Cerebellar nuclear complex (tissue), 1 donor: Measurements from ENCODE around the gene C10orf95.

Experiments used
- DNase-seq, 2 experiments: peaks; one replicate each; lab custom pipeline; 2025; lab: John Stamatoyannopoulos, UW

C10orf95 gene

DNA sequence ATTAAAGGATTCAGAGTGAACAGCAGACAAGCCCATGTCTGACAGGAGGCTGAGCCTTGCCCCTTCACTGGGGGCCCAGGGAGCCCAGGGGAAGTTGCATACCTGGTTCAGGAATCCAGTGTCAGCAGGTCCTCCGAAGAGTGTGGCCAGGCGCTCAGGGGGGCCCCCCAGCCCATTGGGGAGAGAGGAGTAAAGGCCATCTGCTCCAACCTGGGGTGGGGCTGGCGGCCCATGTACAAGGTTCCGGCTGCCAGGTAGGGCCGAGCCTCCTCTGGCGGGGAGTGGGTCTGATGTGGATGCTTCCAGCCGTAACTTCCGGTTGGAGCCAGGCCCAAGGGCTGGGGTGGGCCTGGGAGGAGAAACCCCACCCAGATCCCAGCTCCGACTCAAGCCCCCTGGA lies 35.1 kb downstream of the C10orf95 start:
- no peak for DNase-seq

GRCh38 chr10:102414749-102415148 lies 36.6 kb downstream of the C10orf95 start:
- no peak for DNase-seq

- no peak for DNase-seq
These were observed 37.4 kb downstream of the C10orf95 start for GRCh38 chr10:102413806-102414561.

GRCh38 chr10:102413053-102413705 lies 38.2 kb downstream of the C10orf95 start:
- DNase-seq: no peak

- DNase-seq: no peak
These were observed 39.0 kb downstream of the C10orf95 start for GRCh38 chr10:102412293-102412692.

GRCh38 chr10:102411341-102412255 lies 39.7 kb downstream of the C10orf95 start:
- DNase-seq: no peak

- no peak for DNase-seq
These were observed 40.8 kb downstream of the C10orf95 start for GRCh38 chr10:102410429-102411073.

DNA sequence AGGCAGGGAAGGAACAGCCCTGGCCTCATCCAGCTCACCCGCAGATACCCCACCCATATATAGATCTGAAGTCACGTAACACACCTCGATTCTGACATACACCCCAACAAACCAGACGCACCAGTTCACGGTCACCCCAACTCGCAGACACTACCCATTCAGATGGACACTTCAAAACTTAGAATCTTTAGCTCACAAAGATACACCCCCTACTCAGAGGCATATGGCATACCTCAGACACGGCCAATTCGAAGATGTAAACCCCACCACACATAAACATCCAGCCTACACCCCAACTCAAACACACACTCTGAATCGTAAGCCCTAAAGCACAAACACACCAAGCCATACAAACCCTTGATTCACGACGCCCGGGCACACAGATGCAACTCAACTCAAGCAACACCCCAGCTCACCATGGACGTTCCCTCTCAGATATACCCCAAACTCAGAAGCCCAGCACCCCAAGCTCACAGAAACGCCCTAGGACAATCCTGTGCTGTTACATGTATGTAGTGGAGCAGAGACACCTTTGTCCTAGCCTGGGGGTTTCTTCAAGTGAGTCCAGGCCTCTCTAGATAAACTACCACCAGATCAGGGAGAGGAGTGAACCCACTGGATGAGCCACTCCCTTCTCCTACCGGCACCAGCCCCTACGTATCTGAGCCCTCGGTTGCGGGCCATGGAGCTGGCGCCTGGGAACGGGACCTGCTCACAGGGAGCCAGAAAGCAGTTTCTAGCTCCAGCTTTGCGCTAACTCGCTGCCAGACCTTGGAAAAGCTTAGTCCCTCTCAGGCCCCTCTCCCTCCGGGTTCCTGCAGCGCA lies 41.5 kb downstream of the C10orf95 start:
- no peak for DNase-seq

DNA sequence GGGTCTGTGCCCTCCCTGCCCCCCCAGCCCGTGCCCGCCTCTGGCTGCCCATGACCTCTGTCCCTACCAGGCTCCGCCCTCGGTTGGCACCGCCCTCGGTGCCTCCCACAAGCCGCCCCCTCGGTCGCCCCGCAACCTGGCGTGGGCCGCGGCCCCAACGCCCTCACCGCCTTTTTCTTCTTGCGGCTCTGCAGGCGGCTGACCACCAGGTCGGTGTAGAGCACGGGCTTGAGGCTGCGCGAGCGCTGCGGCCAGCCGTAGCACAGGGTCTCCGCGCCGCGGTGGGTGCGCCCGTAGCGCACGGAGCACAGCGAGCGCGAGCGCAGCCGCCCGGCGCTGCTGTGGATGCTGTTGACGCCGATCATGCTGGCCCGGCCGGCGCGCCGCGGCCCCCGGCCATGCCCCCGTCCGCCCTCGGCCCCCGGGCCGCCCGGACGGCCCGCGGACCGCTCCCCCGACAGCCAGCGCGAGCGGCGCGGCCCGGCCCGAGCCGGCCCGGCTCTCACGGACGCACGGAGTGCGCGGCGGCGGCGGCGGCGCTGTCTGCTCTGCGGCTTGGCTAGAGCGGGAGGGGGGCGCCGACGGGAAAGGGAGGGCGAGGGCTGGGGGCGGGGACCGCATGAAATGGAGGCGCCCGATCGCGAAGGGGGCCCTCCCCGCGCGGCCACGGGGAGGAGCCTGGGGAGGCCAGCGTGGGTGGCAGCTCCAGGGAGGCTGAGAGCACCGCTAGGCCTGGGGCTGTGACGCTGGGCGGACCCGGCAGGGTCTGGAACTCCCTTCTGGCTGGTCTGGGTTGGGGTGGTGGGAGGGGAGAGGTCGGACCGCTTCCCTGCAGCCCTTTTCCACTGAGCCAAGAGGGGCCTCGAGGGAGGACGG lies 42.4 kb downstream of the C10orf95 start:
- DNase-seq: no peak

- DNase-seq: no peak
These were observed 43.1 kb downstream of the C10orf95 start for GRCh38 chr10:102408131-102408727.

DNA sequence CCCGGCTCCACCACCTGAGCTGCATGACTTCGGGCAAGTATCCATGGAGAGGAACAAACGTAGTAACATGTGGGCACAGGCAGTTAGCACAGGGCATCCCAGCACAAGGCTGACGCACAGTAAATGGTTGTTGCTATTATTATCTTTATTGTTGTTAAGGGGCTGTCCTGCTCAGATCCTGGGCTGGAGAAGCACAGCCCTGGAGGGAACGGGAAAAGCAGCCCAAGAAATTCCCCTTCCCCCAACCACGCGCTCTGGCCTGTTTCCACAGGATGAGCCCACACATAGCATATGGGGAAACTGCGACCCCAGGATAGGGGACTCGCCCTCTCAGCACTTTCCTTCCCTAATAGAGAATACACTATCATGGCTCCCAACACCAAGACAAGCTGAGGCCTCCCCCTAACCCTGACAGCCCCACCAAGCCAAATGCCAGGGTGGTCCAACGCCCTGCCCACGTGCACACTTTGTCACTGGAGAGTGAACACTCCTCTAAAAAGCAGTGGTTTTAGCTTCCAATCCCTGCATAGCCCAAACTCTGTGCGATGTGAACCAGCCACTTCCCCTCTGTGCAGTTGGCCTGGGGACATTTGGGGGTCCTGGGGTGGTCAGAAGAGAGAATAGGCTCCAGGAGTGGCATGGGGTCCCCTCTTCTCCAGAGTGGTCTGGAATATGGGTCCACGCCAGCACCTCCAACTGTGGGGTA lies 43.8 kb downstream of the C10orf95 start:
- no peak for DNase-seq

DNA sequence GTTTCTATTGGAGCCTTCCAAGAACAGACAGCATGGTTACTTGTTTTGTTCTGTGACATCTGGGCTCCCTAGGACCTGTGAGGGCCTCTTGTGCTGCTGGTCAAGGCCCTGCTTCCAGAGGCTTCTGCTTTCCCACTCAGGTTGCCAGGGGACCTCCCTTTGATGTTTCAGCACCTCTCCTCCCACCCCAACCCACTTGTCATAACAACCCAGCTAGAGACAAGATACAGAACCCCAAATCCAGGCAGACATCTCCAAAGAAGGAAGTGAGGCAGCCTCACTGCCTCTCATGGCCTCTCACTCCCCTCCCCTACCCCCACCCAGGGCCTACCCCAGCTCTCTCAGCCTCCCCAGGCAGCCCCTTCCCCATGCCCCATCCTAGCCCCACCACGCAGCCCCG lies 44.5 kb downstream of the C10orf95 start:
- DNase-seq: no peak

DNA sequence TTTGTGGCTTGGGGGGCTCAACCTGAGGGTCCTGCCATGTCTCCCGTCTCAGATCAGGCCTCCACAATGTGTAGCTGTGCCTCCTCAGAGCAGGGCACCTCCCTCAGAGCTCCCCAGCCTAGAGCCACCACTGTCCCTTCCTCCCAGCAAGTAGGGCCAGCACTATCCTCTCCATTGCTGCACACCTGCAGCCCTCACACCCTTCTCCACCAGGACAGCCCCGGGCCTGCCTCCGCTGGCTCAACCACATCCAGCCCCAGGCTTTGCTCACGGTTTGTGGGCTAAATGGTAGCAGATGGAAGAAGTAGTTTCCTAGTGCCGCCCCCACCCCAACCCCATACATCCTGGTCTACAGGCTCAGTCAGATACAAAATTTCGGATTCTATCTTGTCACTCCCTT lies 45.7 kb downstream of the C10orf95 start:
- no peak for DNase-seq

DNA sequence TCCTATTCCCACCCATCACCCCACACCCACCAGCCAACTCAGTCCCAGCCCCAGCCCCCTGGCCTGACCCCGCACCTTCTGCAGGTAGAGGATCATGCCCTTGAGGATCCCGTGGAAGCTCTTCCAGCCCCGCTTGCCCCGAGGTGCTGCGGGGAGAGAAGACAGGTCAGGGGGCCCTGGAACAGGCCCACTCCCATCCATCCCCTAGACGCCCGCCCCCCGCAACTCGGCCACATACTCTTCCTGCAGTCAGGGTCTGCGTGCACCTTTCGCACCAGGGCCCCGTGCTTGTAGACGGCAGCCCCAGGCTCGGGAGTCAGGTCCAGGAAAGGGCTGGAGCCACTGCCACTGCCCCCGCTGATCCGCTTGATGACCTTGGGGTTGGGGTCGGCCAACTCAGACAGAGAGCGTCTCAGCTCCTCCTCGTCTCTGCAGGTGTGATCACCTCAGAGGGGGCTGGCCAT lies 46.2 kb downstream of the C10orf95 start:
- no peak for DNase-seq

- no peak for DNase-seq
These were observed 46.8 kb downstream of the C10orf95 start for GRCh38 chr10:102404361-102405107.

- no peak for DNase-seq
These were observed 48.2 kb downstream of the C10orf95 start for GRCh38 chr10:102403115-102403514.

- DNase-seq: no peak
These were observed 48.8 kb downstream of the C10orf95 start for GRCh38 chr10:102402512-102402896.
